DMS114 treated with DMSO at 0.1 percent for 48 hours (cell line): ENCODE results near the gene DMD.
"Not testable (repeated sequence)": the region's sequence is repeated elsewhere in the genome, so short reads cannot be mapped to it uniquely, and the experiment has no call there.

Source experiments
- DNase-seq: peaks from one replicate; lab custom pipeline; 2025; ENCODE audit not compliant: unreplicated experiment; lab: John Stamatoyannopoulos, UW

Gene DMD

GRCh38 chrX:31377821-31378220 is 1833.5 kb downstream of the DMD start:
- not testable (repeated sequence) for DNase-seq

- DNase-seq, result no peak
These were observed 1834.8 kb downstream of the DMD start for GRCh38 chrX:31376408-31377022.

- DNase-seq, result no peak
These were observed 1836.6 kb downstream of the DMD start for GRCh38 chrX:31374786-31375185.

GRCh38 chrX:31371956-31372355 is 1839.4 kb downstream of the DMD start:
- DNase-seq, result no peak

- no peak for DNase-seq
These were observed 1843.5 kb downstream of the DMD start for GRCh38 chrX:31367816-31368215.

- DNase-seq, result no peak
These were observed 1845.3 kb downstream of the DMD start for GRCh38 chrX:31366041-31366440.

GRCh38 chrX:31356275-31357212 is 1854.8 kb downstream of the DMD start:
- no peak for DNase-seq

GRCh38 chrX:31355206-31355955 is 1856.0 kb downstream of the DMD start:
- DNase-seq, result no peak

- DNase-seq, result no peak
These were observed 1858.3 kb downstream of the DMD start for GRCh38 chrX:31353095-31353494.

GRCh38 chrX:31350808-31351074 is 1860.6 kb downstream of the DMD start:
- no peak for DNase-seq

GRCh38 chrX:31349515-31349914 is 1861.8 kb downstream of the DMD start:
- no peak for DNase-seq

- no peak for DNase-seq
These were observed 1870.8 kb downstream of the DMD start for GRCh38 chrX:31340587-31340986.

GRCh38 chrX:31338991-31339350 is 1872.4 kb downstream of the DMD start:
- no peak for DNase-seq

GRCh38 chrX:31337332-31337731 is 1874.0 kb downstream of the DMD start:
- DNase-seq, result no peak

GRCh38 chrX:31336419-31336818 is 1874.9 kb downstream of the DMD start:
- DNase-seq, result no peak

GRCh38 chrX:31334997-31335396 is 1876.4 kb downstream of the DMD start:
- DNase-seq, result no peak

GRCh38 chrX:31333165-31333831 is 1878.1 kb downstream of the DMD start:
- no peak for DNase-seq

GRCh38 chrX:31331928-31332327 is 1879.4 kb downstream of the DMD start:
- DNase-seq, result no peak

- no peak for DNase-seq
These were observed 1880.3 kb downstream of the DMD start for GRCh38 chrX:31331015-31331414.

- DNase-seq, result no peak
These were observed 1882.1 kb downstream of the DMD start for GRCh38 chrX:31329298-31329697.

- DNase-seq, result no peak
These were observed 1887.7 kb downstream of the DMD start for GRCh38 chrX:31323658-31324057.
